ENCODE data around the gene BCAR1. TPM values are rescaled to one million over a fixed set of nuclear protein-coding genes. Genes with fewer than 3 reads are reported as not detected.

The BCAR1 gene
- total RNA-seq, 1 donor from 2014 or later, result 182 TPM

DNA sequence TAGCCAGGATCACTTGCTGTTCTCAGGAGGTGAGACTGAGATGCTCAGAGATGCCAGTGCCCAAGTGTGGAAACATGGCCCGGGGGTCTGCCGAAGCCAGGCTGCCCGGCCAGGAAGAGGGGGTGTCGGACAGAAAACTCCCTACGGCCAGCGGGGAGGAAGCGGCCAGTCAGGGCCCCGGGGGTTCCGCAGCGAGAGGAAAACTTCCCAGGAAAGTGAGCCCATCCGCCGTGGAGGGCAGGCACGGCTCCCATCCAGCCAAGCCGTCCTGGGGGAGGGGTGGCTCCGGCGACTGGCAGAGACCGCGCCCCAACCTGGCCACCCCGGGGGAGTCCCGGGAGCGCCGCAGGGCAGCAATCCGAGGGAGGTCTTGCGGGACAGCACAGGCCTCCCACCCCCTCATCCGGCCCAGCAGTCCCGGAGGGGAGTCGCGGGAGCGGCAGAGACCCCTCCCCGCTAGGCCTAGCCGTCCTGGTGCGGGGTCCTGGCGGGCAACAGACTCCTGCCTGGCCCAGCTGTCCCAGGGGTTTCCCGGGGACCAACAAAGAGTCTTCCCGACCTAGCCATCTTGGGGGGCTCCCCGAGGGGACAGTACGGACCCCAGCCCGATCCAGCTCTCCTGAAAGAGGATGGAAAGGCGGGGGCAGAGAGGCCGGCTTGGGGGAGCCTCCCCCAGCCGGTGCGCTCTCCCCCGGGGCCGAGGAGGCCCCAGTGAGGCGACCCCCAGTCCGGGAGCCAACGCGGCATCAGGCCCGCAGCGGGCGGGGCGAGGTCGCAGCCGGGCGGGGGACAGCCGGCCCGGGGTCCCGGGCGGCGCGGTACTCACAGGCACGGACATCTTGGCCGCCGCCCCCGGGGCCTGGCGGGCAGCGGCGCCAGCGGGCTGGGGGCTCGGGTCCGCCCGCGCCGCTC lies 13.8 kb upstream of the BCAR1 start:
- DNase-seq (ENCODE audit: low spot score), result peak; percentile 58
- Mint-ChIP-seq H3K27ac (ENCODE audit: unreplicated experiment) (peak overlapping the region; percentile 93), H3K27me3 (ENCODE audit: unreplicated experiment) (peaks cover 20% of the 10 kb centered on the region), H3K36me3 (ENCODE audit: low read depth, unreplicated experiment) (peaks cover 16% of the 10 kb centered on the region), H3K4me1 (ENCODE audit: unreplicated experiment) (peaks cover 48% of the 10 kb centered on the region), H3K4me3 (ENCODE audit: unreplicated experiment) (peak overlapping the region; percentile 93), H3K9me3 (ENCODE audit: unreplicated experiment) (no peaks in the 10 kb centered on the region)
- TF ChIP-seq, protein P1, sequence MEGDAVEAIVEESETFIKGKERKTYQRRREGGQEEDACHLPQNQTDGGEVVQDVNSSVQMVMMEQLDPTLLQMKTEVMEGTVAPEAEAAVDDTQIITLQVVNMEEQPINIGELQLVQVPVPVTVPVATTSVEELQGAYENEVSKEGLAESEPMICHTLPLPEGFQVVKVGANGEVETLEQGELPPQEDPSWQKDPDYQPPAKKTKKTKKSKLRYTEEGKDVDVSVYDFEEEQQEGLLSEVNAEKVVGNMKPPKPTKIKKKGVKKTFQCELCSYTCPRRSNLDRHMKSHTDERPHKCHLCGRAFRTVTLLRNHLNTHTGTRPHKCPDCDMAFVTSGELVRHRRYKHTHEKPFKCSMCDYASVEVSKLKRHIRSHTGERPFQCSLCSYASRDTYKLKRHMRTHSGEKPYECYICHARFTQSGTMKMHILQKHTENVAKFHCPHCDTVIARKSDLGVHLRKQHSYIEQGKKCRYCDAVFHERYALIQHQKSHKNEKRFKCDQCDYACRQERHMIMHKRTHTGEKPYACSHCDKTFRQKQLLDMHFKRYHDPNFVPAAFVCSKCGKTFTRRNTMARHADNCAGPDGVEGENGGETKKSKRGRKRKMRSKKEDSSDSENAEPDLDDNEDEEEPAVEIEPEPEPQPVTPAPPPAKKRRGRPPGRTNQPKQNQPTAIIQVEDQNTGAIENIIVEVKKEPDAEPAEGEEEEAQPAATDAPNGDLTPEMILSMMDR (IDR thresholded peaks at IDR 0.05; ENCODE audit: unreplicated experiment), result no peak

DNA sequence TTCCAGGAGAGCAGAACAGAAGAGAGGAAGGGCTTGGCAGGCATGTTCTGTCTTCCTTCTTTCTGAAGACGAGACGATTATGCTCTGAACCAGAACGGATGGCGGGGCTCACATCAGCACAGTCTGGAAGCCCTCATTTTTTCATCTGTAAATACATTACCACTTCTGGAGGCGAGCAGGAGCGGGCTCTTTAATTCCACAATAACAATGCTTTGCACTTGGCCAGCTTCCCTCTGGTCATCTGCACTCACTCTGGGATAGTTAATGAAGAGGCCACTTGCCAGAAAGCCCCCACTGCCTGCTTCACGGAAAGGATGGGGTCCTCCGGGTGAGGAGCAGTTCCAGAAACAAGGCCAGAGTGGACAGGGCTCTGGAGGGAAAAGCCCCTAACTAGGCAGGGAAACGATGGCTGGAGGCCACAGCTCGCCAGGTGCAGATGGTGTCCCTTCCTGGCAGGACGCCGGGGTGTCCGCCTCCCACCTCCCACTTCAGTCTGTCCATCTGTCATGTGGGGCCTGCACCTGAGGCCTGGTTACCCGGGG lies 13.1 kb upstream of the BCAR1 start:
- DNase-seq (ENCODE audit: low spot score), result no peak
- TF ChIP-seq, protein P1 (IDR thresholded peaks at IDR 0.05; ENCODE audit: unreplicated experiment), result no peak
- peaks cover 16% of the 10 kb centered on the region for H3K36me3 Mint-ChIP-seq (ENCODE audit: low read depth, unreplicated experiment)
- H3K9me3 Mint-ChIP-seq (ENCODE audit: unreplicated experiment), result no peaks in the 10 kb centered on the region
- peak overlapping the region; percentile 93 for H3K4me3 Mint-ChIP-seq (ENCODE audit: unreplicated experiment)
- H3K27me3 Mint-ChIP-seq (ENCODE audit: unreplicated experiment), result peaks cover 20% of the 10 kb centered on the region
- H3K4me1 Mint-ChIP-seq (ENCODE audit: unreplicated experiment), result peaks cover 45% of the 10 kb centered on the region
- H3K27ac Mint-ChIP-seq (ENCODE audit: unreplicated experiment), result peak overlapping the region; percentile 93

DNA sequence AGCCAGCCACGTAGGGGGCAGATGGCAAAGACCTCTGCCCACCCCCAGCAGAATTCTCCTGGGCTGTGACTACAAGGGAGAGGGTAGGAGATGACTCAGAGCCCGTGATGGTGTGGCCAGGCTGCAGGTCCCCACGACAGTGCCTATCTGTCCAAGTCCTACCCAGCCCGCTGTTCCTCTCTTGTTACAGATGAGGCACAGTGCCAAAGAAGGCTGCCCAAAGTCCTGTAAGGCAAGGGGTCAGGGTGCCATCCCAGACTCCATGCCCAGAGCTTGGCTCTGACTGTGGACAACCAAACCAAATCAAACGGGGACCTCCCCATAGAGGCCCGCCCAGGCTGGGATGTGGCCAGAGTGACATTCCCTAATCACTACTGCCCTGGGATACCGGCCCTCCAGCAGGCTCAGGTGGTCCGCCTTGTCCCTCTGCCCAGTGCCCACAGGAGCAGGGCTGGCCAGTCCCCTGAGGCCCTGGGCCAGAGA lies 12.6 kb upstream of the BCAR1 start:
- Mint-ChIP-seq H3K36me3 (ENCODE audit: low read depth, unreplicated experiment) (peaks cover 16% of the 10 kb centered on the region), H3K9me3 (ENCODE audit: unreplicated experiment) (no peaks in the 10 kb centered on the region), H3K27ac (ENCODE audit: unreplicated experiment) (peak overlapping the region; percentile 93), H3K4me3 (ENCODE audit: unreplicated experiment) (peak overlapping the region; percentile 93), H3K27me3 (ENCODE audit: unreplicated experiment) (peaks cover 23% of the 10 kb centered on the region), H3K4me1 (ENCODE audit: unreplicated experiment) (peaks cover 47% of the 10 kb centered on the region)
- TF ChIP-seq, protein P1 (IDR thresholded peaks at IDR 0.05; ENCODE audit: unreplicated experiment), result no peak
- no peak for DNase-seq (ENCODE audit: low spot score)

DNA sequence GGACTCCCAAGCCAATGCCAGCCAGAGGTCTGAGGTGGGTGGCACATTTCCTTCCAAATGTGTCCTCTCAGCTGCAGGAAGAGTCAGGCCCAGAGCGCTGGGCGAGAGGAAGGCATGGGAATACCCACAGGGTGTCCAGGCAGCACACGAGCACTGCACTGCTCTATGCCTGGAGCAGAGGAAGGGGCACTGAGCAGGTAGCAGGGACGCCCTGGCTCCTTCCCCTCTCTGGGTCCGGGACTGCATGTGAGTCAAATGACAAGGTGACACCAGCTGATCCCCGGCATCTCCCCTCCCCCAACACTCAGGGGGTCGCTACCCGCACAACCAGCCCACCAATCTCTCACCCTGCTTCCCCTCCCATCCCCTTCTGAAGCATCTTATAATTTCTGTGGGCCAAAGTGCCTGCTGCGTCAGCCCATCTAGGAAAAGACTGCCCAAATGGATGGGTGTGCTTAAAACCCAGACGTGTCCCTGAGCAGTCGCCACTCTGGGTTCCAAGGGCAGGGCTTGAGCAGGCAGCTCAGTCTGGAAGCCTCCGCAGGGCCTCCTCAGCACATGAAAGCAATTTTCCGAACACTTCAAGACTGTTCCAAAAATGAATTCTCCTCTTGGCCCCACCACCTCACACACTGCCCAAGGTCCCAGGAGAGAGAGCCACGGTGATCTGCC lies 12.0 kb upstream of the BCAR1 start:
- TF ChIP-seq, protein P1 (IDR thresholded peaks at IDR 0.05; ENCODE audit: unreplicated experiment), result no peak
- H3K4me3 Mint-ChIP-seq (ENCODE audit: unreplicated experiment), result peak overlapping the region; percentile 93
- H3K4me1 Mint-ChIP-seq (ENCODE audit: unreplicated experiment), result peaks cover 50% of the 10 kb centered on the region
- H3K36me3 Mint-ChIP-seq (ENCODE audit: low read depth, unreplicated experiment), result peaks cover 19% of the 10 kb centered on the region
- DNase-seq (ENCODE audit: low spot score), result no peak
- H3K27ac Mint-ChIP-seq (ENCODE audit: unreplicated experiment), result peak overlapping the region; percentile 52
- H3K27me3 Mint-ChIP-seq (ENCODE audit: unreplicated experiment), result peaks cover 24% of the 10 kb centered on the region
- H3K9me3 Mint-ChIP-seq (ENCODE audit: unreplicated experiment), result no peaks in the 10 kb centered on the region

All from endothelial cell (in vitro differentiated cells).